Right lobe of liver (tissue), 6 donors: ENCODE data around the gene ATXN2. TPM values are rescaled to one million over a fixed set of nuclear protein-coding genes. Genes with fewer than 3 reads are reported as not detected.

Experiments used
- ATAC-seq, 4 donors: fragments of 200-7000 bp; cut with Tn5 transposase; one replicate each; pipeline ENCODE4 v1.9.1; 2020; ENCODE audit warnings: mild to moderate bottlenecking in 4 of 4, moderate library complexity in 4 of 4
- DNase-seq, 3 donors: peaks; one replicate each; pipeline ENCODE4 v3.0.0-alpha.2; 2020
- H3K27ac ChIP-seq, 3 donors: fragments of 200-600 bp; one replicate each; pipeline ENCODE4 v1.8.0; 2022
- H3K27me3 ChIP-seq, 2 donors: fragments of 200-600 bp; one replicate each; pipeline ENCODE4 v1.8.0; 2022
- H3K36me3 ChIP-seq, 4 donors: fragments of 200-600 bp; sonication (generic) in 1 of 4; one replicate each; pipeline versions ENCODE4 v1.5.1 to v1.8.0; 2017 to 2022; ENCODE audit warnings: control low read depth in 1 of 4
- H3K4me1 ChIP-seq, 4 donors: fragments of 200-600 bp; sonication (generic) in 1 of 4; one replicate each; pipeline versions ENCODE4 v1.5.1 to v1.8.0; 2017 to 2022; ENCODE audit warnings: control low read depth in 1 of 4
- H3K4me3 ChIP-seq, 3 donors: fragments of 200-600 bp; one replicate each; pipeline ENCODE4 v1.8.0; 2022
- H3K9me3 ChIP-seq, 4 donors: fragments of 200-600 bp; sonication (generic) in 1 of 4; one replicate each; pipeline versions ENCODE4 v1.5.1 to v1.8.0; 2017 to 2022; ENCODE audit warnings: control low read depth in 1 of 4
- POLR2A ChIP-seq: fragments of 450-650 bp; IDR thresholded peaks from one replicate; pipeline ENCODE4 v1.6.1; 2017; ENCODE audit warnings: antibody characterized with exemption, mild to moderate bottlenecking
- WGBS: methylation state at CpG from one replicate; pipeline ENCODE4 v1.1.6; 2018; ENCODE audit warnings: low coverage, low lambda C conversion rate; ENCODE audit not compliant: insufficient coverage; ENCODE audit errors: missing lambda C conversion rate; 5-methylcytosine and 5-hydroxymethylcytosine counted together
- intact Hi-C, 2 donors: fragments of 100-400 bp; cut with DNase I; formaldehyde crosslinking; loops; one replicate each; pipeline versions ENCODE4 v1.11.2 to v1.14.1; 2022
- total RNA-seq, 6 experiments: library from RNA; depleted of rRNA in 2 of 6; stranded (reverse); fragments of >200 nt in 2 of 6; fragmentation: NEBNext Ultra II Directional in 3 of 6; extraction: Animal tissue kit (Norgen Biotek cat#: 25700) in 3 of 6; gene quantifications; one replicate each; pipeline versions ENCODE4 v1.1.0 to v1.2.4, GENCODE V29; 2016 to 2023
- TF ChIP-seq, protein P1 (sequence below), 4 donors: fragments of 200-600 bp in 3 of 4; fragments of 450-650 bp in 1 of 4; IDR thresholded peaks; one replicate each; pipeline versions ENCODE4 v1.5.1 to v1.8.0; 2016 to 2022; ENCODE audit warnings: antibody characterized with exemption in 4 of 4, mild to moderate bottlenecking in 2 of 4
- donor health status: DM: no; HTN: yes; CAD: no.
- donor health status: DM: no; HTN: no; CAD: no.
- donor health status: DM: no; HTN: no; CAD: no.
- donor health status: DM: no; HTN: yes; CAD: no.
- donor health status: DM: no; HTN: yes; CAD: no.

Gene ATXN2
- total RNA-seq, 6 experiments from 2014 or later = 19.1 to 39.5 (median 27.6) TPM

GRCh38 chr12:111488271-111488670 lies 110.8 kb downstream of the ATXN2 start:
- Histone ChIP-seq H3K27ac (no peak overlapping the region), H3K4me1 (no peaks in the 10 kb centered on the region), H3K36me3 (peaks cover 5 to 74% (median 28%) of the 10 kb centered on the region in 4 donors), H3K9me3 (no peaks in the 10 kb centered on the region), H3K4me3 (no peak overlapping the region), H3K27me3 (no peaks in the 10 kb centered on the region)
- TF ChIP-seq, protein P1, sequence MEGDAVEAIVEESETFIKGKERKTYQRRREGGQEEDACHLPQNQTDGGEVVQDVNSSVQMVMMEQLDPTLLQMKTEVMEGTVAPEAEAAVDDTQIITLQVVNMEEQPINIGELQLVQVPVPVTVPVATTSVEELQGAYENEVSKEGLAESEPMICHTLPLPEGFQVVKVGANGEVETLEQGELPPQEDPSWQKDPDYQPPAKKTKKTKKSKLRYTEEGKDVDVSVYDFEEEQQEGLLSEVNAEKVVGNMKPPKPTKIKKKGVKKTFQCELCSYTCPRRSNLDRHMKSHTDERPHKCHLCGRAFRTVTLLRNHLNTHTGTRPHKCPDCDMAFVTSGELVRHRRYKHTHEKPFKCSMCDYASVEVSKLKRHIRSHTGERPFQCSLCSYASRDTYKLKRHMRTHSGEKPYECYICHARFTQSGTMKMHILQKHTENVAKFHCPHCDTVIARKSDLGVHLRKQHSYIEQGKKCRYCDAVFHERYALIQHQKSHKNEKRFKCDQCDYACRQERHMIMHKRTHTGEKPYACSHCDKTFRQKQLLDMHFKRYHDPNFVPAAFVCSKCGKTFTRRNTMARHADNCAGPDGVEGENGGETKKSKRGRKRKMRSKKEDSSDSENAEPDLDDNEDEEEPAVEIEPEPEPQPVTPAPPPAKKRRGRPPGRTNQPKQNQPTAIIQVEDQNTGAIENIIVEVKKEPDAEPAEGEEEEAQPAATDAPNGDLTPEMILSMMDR (IDR thresholded peaks at IDR 0.05) = no peak
- no peak for TF ChIP-seq POLR2A
- ATAC-seq = peak in 2 of 4 donors; percentile 52 to 55
- DNase-seq = no peak
- WGBS = 33% methylated on average over 4 of the region's 4 CpGs
- intact Hi-C loops = no loop called here

GRCh38 chr12:111482462-111482861 lies 116.7 kb downstream of the ATXN2 start:
- Histone ChIP-seq H3K9me3 (no peaks in the 10 kb centered on the region), H3K27ac (no peak overlapping the region), H3K36me3 (peaks cover 5 to 76% (median 34%) of the 10 kb centered on the region in 4 donors), H3K4me3 (no peak overlapping the region), H3K27me3 (no peaks in the 10 kb centered on the region), H3K4me1 (no peaks in the 10 kb centered on the region)
- intact Hi-C loops = no loop called here
- WGBS = 92% methylated on average over 2 of the region's 2 CpGs
- TF ChIP-seq, protein P1 (IDR thresholded peaks at IDR 0.05) = peak; percentile 11 to 25 (median 14)
- no peak for TF ChIP-seq POLR2A
- DNase-seq (no peak), ATAC-seq (no peak)

DNA sequence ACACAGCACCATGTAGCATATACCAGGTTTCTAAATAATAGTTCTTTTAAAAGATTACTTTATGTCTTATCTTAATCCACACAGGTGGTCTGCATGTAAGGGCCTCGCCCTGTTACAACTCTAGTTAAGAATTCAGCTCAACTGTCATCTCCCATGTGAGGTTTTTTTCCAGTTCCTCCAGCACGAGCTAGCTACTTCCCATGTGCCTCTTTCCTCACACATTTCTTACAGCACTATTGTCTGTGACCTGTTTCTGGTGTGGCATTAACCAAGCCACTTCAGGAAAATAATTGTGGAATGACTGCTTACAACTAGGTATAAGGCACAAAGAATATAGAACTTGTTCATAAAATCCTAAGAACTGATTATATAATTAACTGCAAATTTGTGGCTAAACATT lies 127.9 kb downstream of the ATXN2 start:
- H3K36me3 ChIP-seq = peaks cover 3 to 26% (median 9%) of the 10 kb centered on the region in 4 donors
- no peak for DNase-seq
- no peak for ATAC-seq
- no peak overlapping the region for H3K27ac ChIP-seq
- TF ChIP-seq POLR2A = no peak
- TF ChIP-seq, protein P1 (IDR thresholded peaks at IDR 0.05) = no peak
- no peak overlapping the region for H3K4me3 ChIP-seq
- no peaks in the 10 kb centered on the region for H3K27me3 ChIP-seq
- intact Hi-C loops = no loop called here
- no peaks in the 10 kb centered on the region for H3K9me3 ChIP-seq
- 50% methylated on average over 2 of the region's 2 CpGs for WGBS
- H3K4me1 ChIP-seq = peaks cover 0 to 7% (median 0%) of the 10 kb centered on the region in 4 donors

DNA sequence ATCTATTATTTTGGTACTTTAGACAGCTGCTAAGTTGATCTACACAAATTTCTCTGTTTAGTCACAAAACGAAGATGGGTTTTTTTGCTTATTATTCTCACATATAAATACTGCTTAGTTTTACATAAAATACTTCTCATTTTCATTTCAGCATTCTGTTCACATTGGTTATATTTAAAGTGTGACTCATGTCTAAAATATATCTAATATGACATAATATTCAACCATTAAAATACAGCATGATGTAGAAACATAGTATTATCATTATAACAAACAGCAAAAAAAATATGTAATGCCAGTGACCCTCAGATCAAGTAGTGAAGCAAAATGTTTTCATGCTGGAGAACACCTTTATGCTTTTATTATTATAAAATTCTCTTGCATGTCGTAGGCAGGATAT lies 129.7 kb downstream of the ATXN2 start:
- intact Hi-C loops = no loop called here
- H3K27me3 ChIP-seq = no peaks in the 10 kb centered on the region
- WGBS = 72% methylated on average over 2 of the region's 2 CpGs
- no peak overlapping the region for H3K27ac ChIP-seq
- ATAC-seq = no peak
- H3K4me1 ChIP-seq = peaks cover 0 to 7% (median 0%) of the 10 kb centered on the region in 4 donors
- no peaks in the 10 kb centered on the region for H3K9me3 ChIP-seq
- TF ChIP-seq POLR2A = no peak
- TF ChIP-seq, protein P1 (IDR thresholded peaks at IDR 0.05) = no peak
- peaks cover 0 to 19% (median 9%) of the 10 kb centered on the region in 4 donors for H3K36me3 ChIP-seq
- H3K4me3 ChIP-seq = no peak overlapping the region
- DNase-seq = no peak

DNA sequence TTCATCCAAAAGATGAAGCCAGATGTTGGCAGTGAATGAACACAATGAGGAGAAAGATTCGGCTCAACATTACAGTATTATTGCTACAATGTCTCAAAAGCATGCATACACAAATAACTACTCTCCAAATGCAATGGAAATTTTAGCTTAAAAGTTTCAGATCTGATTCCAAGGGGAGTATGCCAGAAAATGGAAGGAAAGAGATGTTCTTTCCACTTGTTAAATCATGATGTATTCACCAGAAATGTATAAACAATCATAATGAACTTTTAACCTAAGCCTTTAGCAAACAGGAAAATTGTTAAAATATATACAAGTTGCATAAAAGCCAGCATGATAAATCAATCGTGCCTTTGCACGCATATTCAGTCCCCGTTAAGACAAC lies 131.3 kb downstream of the ATXN2 start:
- H3K4me3 ChIP-seq = no peak overlapping the region
- ATAC-seq (peak in 1 of 4 donors; percentile 10), DNase-seq (no peak)
- 15% methylated on average over 4 of the region's 4 CpGs for WGBS
- no peaks in the 10 kb centered on the region for H3K9me3 ChIP-seq
- peaks cover 0 to 8% (median 4%) of the 10 kb centered on the region in 4 donors for H3K4me1 ChIP-seq
- no peaks in the 10 kb centered on the region for H3K27me3 ChIP-seq
- no peak for TF ChIP-seq POLR2A
- TF ChIP-seq, protein P1 (IDR thresholded peaks at IDR 0.05) = no peak
- H3K27ac ChIP-seq = peak overlapping the region; percentile 7 to 47 (median 31)
- intact Hi-C loops = no loop called here
- H3K36me3 ChIP-seq = peaks cover 0 to 17% (median 9%) of the 10 kb centered on the region in 4 donors
